BLaER1 (cell line): ENCODE measurements around the gene PLA2G4E.
A peak's percentile ranks its signal among the peaks of the same experiment; 100 is the strongest.

Source experiments
- H3K27ac ChIP-seq: shearing (Covaris generic); formaldehyde crosslinking; 2 replicates; pipeline ENCODE4 v1.8.1; 2022
- H3K27me3 ChIP-seq: shearing (Covaris generic); formaldehyde crosslinking; 2 replicates; pipeline ENCODE4 v1.8.1; 2022
- H3K36me3 ChIP-seq: shearing (Covaris generic); formaldehyde crosslinking; 2 replicates; pipeline ENCODE4 v1.8.1; 2022
- H3K4me1 ChIP-seq: shearing (Covaris generic); formaldehyde crosslinking; 2 replicates; pipeline ENCODE4 v1.8.1; 2022
- H3K4me2 ChIP-seq: shearing (Covaris generic); formaldehyde crosslinking; 2 replicates; pipeline ENCODE4 v1.8.1; 2022
- H3K4me3 ChIP-seq: shearing (Covaris generic); formaldehyde crosslinking; 2 replicates; pipeline ENCODE4 v1.8.1; 2022
- H3K9ac ChIP-seq: shearing (Covaris generic); formaldehyde crosslinking; 2 replicates; pipeline ENCODE4 v1.8.1; 2022
- H3K9me3 ChIP-seq: shearing (Covaris generic); formaldehyde crosslinking; 2 replicates; pipeline ENCODE4 v1.8.1; 2022
- H4K20me1 ChIP-seq: shearing (Covaris generic); formaldehyde crosslinking; 2 replicates; pipeline ENCODE4 v1.8.1; 2022
- Cebpa-rat ChIP-seq: shearing (Covaris generic); IDR thresholded peaks from 2 replicates; pipeline ENCODE4 v1.8.1; 2022

PLA2G4E gene

DNA sequence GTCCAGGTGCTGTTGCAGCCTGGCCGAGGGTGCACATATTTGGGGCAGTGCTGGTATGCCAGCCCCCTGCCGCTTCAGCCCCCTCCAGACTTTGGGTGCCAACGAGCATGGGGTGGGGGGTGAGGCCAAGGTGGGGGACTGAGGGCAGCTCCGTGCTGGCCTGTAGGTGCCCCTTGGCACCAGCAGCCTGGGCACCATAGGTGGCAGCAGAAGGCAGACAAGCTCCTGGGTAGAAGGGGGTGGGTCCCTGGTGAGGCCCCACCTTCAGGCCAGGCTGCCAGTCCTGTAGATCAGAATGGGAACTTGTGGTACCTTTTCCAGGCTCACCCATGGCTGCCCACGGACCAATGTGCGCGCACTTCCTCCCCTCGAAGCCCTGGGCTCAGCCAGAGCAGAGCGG lies 16.1 kb upstream of the PLA2G4E start:
- TF ChIP-seq Cebpa-rat, result no peak
- Histone ChIP-seq H3K9ac (no peak overlapping the region), H3K4me1 (peaks cover 35% of the 10 kb centered on the region), H3K36me3 (no peaks in the 10 kb centered on the region), H3K27ac (no peak overlapping the region; the same call in 1 of the 2 replicates), H4K20me1 (no peaks in the 10 kb centered on the region), H3K4me2 (no peak overlapping the region), H3K4me3 (no peak overlapping the region), H3K9me3 (no peaks in the 10 kb centered on the region), H3K27me3 (no peaks in the 10 kb centered on the region)

DNA sequence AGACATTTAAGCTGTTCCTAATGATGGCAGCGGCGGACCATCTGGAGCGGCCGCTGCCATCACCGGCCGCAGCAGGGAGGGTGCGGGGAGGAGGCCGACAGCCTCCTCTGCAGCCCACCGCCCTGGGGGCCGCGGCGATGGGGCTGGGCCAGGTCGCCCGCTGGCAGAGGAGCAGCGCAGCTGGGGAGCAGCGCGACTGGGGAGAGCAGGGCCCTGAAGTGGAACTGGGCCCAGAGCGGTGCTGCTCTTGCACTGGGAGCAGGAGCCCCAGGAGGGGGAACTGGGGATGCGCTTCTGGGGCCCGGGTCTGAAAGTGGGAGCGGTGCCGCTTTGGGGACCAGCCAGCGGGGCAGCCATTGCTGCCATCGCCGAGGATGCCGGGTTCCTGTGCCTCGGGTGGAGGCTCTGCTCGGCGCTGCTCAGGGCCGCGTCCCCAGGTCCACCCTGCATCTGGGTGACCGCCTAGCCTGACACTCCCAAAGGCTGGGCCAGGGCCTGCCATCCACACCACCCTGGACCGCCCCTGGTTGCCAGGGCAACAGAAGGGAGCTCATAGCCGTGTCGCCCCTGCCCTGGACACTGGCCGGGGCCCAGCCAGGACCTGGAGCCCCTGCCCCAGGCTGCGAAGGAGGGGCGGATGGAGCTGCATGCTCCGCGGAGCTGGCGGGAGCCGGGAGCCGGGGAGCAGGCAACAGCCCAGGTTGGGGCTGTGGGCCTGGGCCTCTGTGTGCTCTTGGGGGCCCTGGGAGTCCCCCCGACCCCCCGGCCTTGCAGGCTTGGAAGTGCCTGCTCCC lies 15.5 kb upstream of the PLA2G4E start:
- no peaks in the 10 kb centered on the region for H4K20me1 ChIP-seq
- peaks cover 35% of the 10 kb centered on the region for H3K4me1 ChIP-seq
- no peaks in the 10 kb centered on the region for H3K27me3 ChIP-seq
- H3K4me3 ChIP-seq, result no peak overlapping the region
- no peak overlapping the region for H3K9ac ChIP-seq
- H3K9me3 ChIP-seq, result no peaks in the 10 kb centered on the region
- no peaks in the 10 kb centered on the region for H3K36me3 ChIP-seq
- H3K27ac ChIP-seq, result peak overlapping the region; percentile 28; the same call in 1 of the 2 replicates
- peak overlapping the region; percentile 87 for H3K4me2 ChIP-seq
- no peak for TF ChIP-seq Cebpa-rat

DNA sequence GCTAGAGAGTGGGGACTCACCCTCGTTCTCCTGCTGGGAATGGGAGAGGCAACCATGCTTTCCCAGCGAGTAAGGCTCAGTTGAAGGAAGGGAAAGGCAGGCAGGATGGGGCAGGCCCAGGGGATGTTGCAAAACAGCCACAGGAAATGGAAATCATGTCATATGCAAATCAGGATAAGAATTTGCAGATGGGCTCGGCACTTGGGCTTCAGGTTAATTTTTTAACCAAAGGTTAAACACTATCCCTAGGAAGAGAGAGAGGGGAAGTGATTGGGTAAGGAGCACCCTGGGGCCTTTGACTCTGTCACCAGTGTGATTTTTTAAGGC lies 14.6 kb upstream of the PLA2G4E start:
- Histone ChIP-seq H4K20me1 (no peaks in the 10 kb centered on the region), H3K27me3 (no peaks in the 10 kb centered on the region), H3K9ac (no peak overlapping the region), H3K4me3 (no peak overlapping the region), H3K4me2 (peak overlapping the region; percentile 87), H3K36me3 (no peaks in the 10 kb centered on the region), H3K4me1 (peaks cover 35% of the 10 kb centered on the region), H3K9me3 (no peaks in the 10 kb centered on the region), H3K27ac (no peak overlapping the region)
- peak; percentile 79 for TF ChIP-seq Cebpa-rat

DNA sequence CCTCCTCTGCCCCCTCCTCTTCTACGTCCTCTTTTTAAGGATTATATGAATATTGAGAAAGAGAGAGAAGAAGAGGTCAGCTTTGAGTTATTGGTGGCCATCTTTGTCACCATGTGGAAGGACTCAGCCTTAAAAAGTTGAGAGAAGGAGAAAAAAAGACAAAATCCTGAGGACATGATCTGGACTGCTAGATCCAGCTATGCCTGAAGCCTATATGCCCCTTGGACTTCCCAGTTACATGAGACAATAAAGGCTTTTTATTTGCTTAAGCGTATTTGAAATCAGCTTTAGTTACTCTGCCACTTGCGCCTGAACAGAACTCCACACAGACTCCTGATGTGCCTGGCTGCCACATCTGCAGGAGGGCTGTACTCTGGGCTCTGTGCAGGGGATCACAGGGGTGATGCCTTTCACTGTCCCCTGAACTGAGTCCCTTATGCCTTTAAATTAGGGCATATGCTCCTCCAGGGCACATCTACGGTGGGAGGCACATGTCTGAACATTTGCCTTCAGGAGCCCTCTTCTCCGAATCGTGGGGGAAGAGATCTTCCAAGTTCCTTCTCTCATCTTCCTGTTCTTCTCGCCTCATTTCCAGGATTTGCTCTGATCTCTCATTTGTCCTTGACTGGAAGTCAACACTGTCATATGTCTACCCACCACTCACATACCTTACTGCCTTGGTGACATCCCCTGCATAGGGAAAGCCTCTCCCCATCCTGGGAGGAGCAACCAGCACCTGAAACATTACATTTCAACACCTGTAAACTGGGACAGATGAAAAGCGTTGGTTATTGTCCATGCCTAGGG lies 14.0 kb upstream of the PLA2G4E start:
- no peaks in the 10 kb centered on the region for H4K20me1 ChIP-seq
- H3K9me3 ChIP-seq, result no peaks in the 10 kb centered on the region
- H3K27ac ChIP-seq, result no peak overlapping the region
- no peaks in the 10 kb centered on the region for H3K36me3 ChIP-seq
- H3K4me2 ChIP-seq, result peak overlapping the region; percentile 87
- H3K4me3 ChIP-seq, result no peak overlapping the region
- no peak overlapping the region for H3K9ac ChIP-seq
- H3K4me1 ChIP-seq, result peaks cover 35% of the 10 kb centered on the region
- no peak for TF ChIP-seq Cebpa-rat
- H3K27me3 ChIP-seq, result no peaks in the 10 kb centered on the region

DNA sequence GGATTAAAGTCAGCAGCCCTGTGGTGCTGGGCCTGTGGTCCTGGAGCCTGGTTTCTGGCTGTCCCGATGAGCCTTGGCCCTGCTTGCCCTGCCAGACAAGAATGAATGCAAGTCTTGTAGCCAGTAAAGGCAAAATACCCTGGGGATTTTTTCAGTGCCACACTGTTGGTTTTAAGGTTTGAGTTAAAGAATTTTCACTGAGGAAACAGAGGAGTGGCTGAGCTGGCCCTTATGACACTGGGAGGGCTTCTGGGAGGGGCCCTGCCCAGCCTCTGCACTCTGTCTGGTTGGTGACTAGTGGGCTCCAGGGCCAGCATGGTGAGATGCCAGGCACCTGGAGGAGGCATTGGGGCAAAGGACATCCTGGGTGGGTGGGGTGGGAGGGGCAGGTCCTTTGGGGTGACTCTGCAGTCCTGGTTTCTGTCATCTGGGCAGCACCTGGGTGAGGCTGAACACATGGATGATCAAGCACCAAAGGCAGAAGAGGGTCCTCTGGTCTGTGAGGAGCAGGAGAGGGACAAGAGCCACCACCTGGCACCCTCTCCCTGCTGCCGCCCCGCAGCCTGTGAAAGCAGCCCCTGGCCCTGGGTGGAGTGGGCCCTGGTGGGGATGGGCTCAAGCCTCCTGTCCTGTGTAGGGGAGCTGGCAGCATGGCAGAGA lies 12.5 kb upstream of the PLA2G4E start:
- no peak overlapping the region for H3K27ac ChIP-seq
- no peak overlapping the region for H3K4me3 ChIP-seq
- no peaks in the 10 kb centered on the region for H3K36me3 ChIP-seq
- H3K4me1 ChIP-seq, result peaks cover 35% of the 10 kb centered on the region
- H3K9me3 ChIP-seq, result no peaks in the 10 kb centered on the region
- peak overlapping the region; percentile 46 for H3K4me2 ChIP-seq
- H3K27me3 ChIP-seq, result no peaks in the 10 kb centered on the region
- no peak for TF ChIP-seq Cebpa-rat
- no peaks in the 10 kb centered on the region for H4K20me1 ChIP-seq
- H3K9ac ChIP-seq, result no peak overlapping the region

DNA sequence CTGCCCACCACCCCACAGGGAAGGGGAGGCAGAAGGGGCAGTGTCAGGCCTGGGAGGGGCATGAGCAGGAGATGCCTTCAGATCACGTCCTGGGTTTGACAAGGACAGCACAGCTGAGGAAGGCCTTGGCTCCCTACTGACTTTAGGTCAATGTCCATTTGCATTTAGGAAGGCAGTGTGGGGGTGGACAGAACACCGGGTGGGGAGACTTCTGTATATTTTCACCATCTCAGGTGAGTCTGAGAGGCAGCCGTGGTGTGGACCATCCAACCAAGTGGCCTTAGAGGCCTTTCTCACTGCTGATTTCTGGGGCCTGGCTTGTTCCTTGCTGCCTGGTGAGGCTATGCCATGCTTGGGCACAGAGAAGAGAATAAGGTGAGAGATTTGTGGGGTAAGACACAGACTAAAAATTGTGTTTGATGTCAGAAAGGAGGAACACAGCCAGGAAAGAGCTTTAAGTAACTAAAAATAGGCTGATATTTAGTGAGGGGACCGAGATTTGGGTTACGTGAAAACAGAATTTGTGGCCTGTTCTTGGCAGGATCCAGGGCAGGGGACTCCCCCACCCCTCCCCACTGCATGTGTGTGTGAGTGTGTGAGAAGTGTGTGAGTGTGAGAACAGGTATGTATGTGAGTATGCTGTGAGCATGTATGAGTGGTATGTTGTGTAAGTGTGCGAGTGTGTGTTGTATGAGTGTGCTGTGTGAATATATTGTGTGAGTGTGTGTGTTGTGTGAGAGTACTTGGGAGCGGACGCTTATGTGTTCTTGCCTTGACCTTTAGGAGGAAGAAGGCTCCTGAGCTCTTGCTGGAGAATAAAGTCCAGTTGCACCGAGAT lies 11.8 kb upstream of the PLA2G4E start:
- Histone ChIP-seq H3K27ac (no peak overlapping the region), H3K4me1 (peaks cover 35% of the 10 kb centered on the region), H3K4me2 (peak overlapping the region; percentile 46), H3K4me3 (no peak overlapping the region), H3K9ac (no peak overlapping the region), H3K36me3 (no peaks in the 10 kb centered on the region), H3K27me3 (no peaks in the 10 kb centered on the region), H3K9me3 (no peaks in the 10 kb centered on the region), H4K20me1 (no peaks in the 10 kb centered on the region)
- TF ChIP-seq Cebpa-rat, result no peak

DNA sequence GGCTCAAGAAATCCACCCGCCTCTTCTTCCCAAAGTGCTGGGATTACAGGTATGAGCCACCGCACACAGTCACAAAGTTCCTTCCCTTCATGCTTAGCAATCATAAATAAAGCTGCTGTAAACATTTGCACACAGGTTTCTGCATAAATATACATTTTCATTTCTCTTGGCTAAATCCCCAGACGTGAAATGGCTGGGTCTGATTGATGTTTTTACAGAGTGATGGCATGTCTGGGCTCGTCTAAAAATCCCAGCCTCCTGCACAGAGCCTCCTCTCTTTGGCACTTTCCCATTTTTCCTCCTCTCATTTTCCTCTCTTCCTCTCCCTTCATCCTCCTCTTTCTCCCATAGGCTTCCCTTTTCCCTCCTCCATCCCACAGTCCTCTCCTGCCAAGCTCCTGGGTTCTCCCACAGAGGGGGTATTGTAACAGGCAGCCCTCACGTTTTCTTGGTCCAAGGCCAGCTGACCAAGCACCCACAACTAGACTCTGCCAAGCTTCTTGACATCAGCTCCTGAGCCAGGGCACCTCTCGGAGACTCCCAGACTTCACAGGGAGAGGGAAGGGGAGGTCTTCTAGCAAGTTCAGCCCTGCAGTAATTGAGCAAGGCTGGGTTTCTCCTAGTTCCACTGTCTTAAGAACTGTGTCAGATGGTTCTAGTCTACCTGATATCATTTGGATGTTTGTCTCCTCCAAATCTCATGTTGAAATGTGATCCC lies 10.5 kb upstream of the PLA2G4E start:
- no peaks in the 10 kb centered on the region for H3K36me3 ChIP-seq
- no peaks in the 10 kb centered on the region for H3K9me3 ChIP-seq
- peaks cover 31% of the 10 kb centered on the region for H3K4me1 ChIP-seq
- H3K4me3 ChIP-seq, result no peak overlapping the region
- no peak overlapping the region for H3K9ac ChIP-seq
- no peaks in the 10 kb centered on the region for H4K20me1 ChIP-seq
- no peak overlapping the region for H3K4me2 ChIP-seq
- H3K27me3 ChIP-seq, result no peaks in the 10 kb centered on the region
- TF ChIP-seq Cebpa-rat, result no peak
- H3K27ac ChIP-seq, result no peak overlapping the region

DNA sequence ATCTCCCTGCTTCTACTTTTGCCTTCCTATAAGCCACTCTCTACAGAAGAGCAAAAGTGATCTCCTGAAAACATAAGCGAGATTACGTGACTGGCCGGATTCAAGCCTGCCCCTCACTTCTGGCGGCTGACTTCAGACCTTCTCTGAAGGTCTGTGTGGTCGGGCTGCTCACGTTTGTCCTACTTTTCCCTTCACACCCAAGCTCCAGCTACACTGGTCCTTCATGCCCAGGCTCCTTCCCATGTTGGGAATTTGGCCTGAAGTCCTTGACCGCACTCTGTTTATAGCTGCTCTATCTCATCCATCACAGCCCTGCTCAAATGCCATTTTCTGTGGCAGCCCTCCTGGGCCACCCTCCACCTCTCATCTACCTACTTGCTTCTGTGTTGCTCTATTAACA lies 6.7 kb upstream of the PLA2G4E start:
- H3K4me2 ChIP-seq, result no peak overlapping the region
- no peaks in the 10 kb centered on the region for H4K20me1 ChIP-seq
- H3K27me3 ChIP-seq, result no peaks in the 10 kb centered on the region
- TF ChIP-seq Cebpa-rat, result no peak
- no peaks in the 10 kb centered on the region for H3K36me3 ChIP-seq
- peaks cover 6% of the 10 kb centered on the region for H3K9me3 ChIP-seq
- no peaks in the 10 kb centered on the region for H3K4me1 ChIP-seq
- H3K4me3 ChIP-seq, result no peak overlapping the region
- H3K9ac ChIP-seq, result no peak overlapping the region
- H3K27ac ChIP-seq, result no peak overlapping the region

DNA sequence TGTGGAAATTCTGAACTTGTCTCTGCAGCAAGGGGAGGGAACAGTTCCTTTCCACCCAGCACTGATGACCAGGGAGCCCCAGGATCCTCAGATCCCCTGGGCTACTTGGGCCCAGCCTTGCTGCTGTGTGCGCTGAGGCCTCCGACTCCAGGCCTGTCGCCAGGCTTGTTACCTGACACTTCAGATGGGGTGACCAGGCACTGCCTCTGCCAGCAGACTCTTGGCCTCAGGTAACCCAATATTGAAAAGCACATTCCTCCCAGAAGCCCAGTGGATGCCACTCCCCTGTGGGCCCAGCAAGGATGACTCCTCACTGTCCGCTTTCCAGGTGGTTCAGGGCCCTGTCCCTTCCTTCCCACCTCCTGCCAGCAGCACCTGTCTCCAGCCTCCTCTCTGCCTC lies 3.5 kb upstream of the PLA2G4E start:
- Histone ChIP-seq H3K27me3 (no peaks in the 10 kb centered on the region), H3K9ac (no peak overlapping the region), H3K4me3 (no peak overlapping the region), H3K4me2 (no peak overlapping the region), H3K36me3 (no peaks in the 10 kb centered on the region), H3K9me3 (peaks cover 26% of the 10 kb centered on the region), H4K20me1 (no peaks in the 10 kb centered on the region), H3K27ac (no peak overlapping the region), H3K4me1 (no peaks in the 10 kb centered on the region)
- no peak for TF ChIP-seq Cebpa-rat
